ENCODE data around the gene SENP5.

SENP5 gene

GRCh38 chr3:196969660-196970546, 102.2 kb downstream of the SENP5 start:
- peak; percentile 79 to 85 for DNase-seq

GRCh38 chr3:196970547-196971093, 102.9 kb downstream of the SENP5 start:
- no peak for DNase-seq

GRCh38 chr3:196971094-196971698, 103.5 kb downstream of the SENP5 start:
- no peak for DNase-seq

GRCh38 chr3:196974661-196975060, 106.9 kb downstream of the SENP5 start:
- DNase-seq = no peak

GRCh38 chr3:196975349-196975748, 107.6 kb downstream of the SENP5 start:
- DNase-seq = no peak

GRCh38 chr3:196976941-196977340, 109.2 kb downstream of the SENP5 start:
- no peak for DNase-seq

- no peak for DNase-seq
These were observed 111.8 kb downstream of the SENP5 start for GRCh38 chr3:196979545-196979944.

- DNase-seq = no peak
These were observed 113.9 kb downstream of the SENP5 start for GRCh38 chr3:196981657-196982056.

GRCh38 chr3:196983186-196983585, 115.5 kb downstream of the SENP5 start:
- DNase-seq = no peak

All from activated T-cell treated with anti-CD3 and anti-CD28 coated beads, Interleukin-2, amount 50 U/mL, for 48 hours (primary cell).